Measurements from ENCODE around the gene ACSM2A.
"Not testable (repeated sequence)": the region's sequence is repeated elsewhere in the genome, so short reads cannot be mapped to it uniquely, and the experiment has no call there.

Gene ACSM2A

GRCh38 chr16:20453633-20454032 is 2.3 kb downstream of the ACSM2A start:
- not testable (repeated sequence) for DNase-seq

GRCh38 chr16:20459227-20459626 is 7.9 kb downstream of the ACSM2A start:
- DNase-seq: not testable (repeated sequence)

- not testable (repeated sequence) for DNase-seq
Measured at GRCh38 chr16:20460313-20460712, 9.0 kb downstream of the ACSM2A start.

GRCh38 chr16:20468954-20469353 is 17.6 kb downstream of the ACSM2A start:
- not testable (repeated sequence) for DNase-seq

- DNase-seq: not testable (repeated sequence)
Measured at GRCh38 chr16:20469930-20470329, 18.6 kb downstream of the ACSM2A start.

GRCh38 chr16:20470732-20471131 is 19.4 kb downstream of the ACSM2A start:
- DNase-seq: not testable (repeated sequence)

GRCh38 chr16:20477188-20477744 is 25.9 kb downstream of the ACSM2A start:
- not testable (repeated sequence) for DNase-seq

GRCh38 chr16:20483989-20484388 is 32.7 kb downstream of the ACSM2A start:
- DNase-seq: not testable (repeated sequence)

- DNase-seq: no peak
Measured at GRCh38 chr16:20484726-20485125, 33.4 kb downstream of the ACSM2A start.

GRCh38 chr16:20485408-20485807 is 34.1 kb downstream of the ACSM2A start:
- no peak for DNase-seq

- DNase-seq: not testable (repeated sequence)
Measured at GRCh38 chr16:20490994-20491393, 39.7 kb downstream of the ACSM2A start.

GRCh38 chr16:20491448-20491847 is 40.1 kb downstream of the ACSM2A start:
- not testable (repeated sequence) for DNase-seq

GRCh38 chr16:20504418-20504817 is 53.1 kb downstream of the ACSM2A start:
- DNase-seq: no peak

- DNase-seq: no peak
Measured at GRCh38 chr16:20507280-20507679, 56.0 kb downstream of the ACSM2A start.

GRCh38 chr16:20510323-20510722 is 59.0 kb downstream of the ACSM2A start:
- no peak for DNase-seq

- no peak for DNase-seq
Measured at GRCh38 chr16:20515688-20516090, 64.4 kb downstream of the ACSM2A start.

GRCh38 chr16:20517149-20517548 is 65.8 kb downstream of the ACSM2A start:
- no peak for DNase-seq

GRCh38 chr16:20519231-20519630 is 67.9 kb downstream of the ACSM2A start:
- DNase-seq: no peak

- no peak for DNase-seq
Measured at GRCh38 chr16:20520103-20520502, 68.8 kb downstream of the ACSM2A start.

GRCh38 chr16:20531795-20532194 is 80.5 kb downstream of the ACSM2A start:
- DNase-seq: not testable (repeated sequence)

GRCh38 chr16:20532284-20532792 is 81.0 kb downstream of the ACSM2A start:
- DNase-seq: not testable (repeated sequence)

- DNase-seq: not testable (repeated sequence)
Measured at GRCh38 chr16:20536669-20537068, 85.3 kb downstream of the ACSM2A start.
